ENCODE measurements around the gene TBC1D14. TPM values are rescaled to one million over a fixed set of nuclear protein-coding genes. Genes with fewer than 3 reads are reported as not detected.

TBC1D14 gene
- total RNA-seq, 4 donors from 2014 or later, result 36.0 to 56.2 (median 41.4) TPM

DNA sequence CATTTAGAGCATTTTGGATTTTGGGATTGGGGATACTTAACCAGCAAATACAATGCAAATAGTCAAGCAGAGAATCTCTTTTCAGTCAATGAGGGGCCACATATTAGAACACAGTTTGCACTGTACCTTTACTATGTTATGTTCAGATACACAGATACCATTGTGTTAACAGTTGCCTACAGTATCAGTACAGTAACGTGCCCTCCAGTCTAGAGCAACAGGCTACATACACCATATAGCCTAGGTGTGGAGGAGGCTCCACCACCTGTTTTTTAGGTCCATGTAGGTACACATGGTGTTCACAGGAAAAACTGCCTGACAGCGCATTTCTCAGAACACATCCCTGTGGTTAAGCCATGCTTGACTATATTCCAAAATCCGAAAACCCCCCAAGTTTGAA lies 149.2 kb downstream of the TBC1D14 start:
- DNase-seq (no peak), ATAC-seq (no peak)
- in situ Hi-C loops (cut with MboI; ENCODE audit: low sequenced_read_pairs in 4 of 4), result loop anchor here in 1 of 4 donors (25.0 kb wide), 1 partner anchor 146 kb away; the partner anchor contains the start of gene TBC1D14
- H3K27me3 ChIP-seq, result no peaks in the 10 kb centered on the region
- peaks cover 0 to 76% of the 10 kb centered on the region in 2 donors for H3K36me3 ChIP-seq
- no peaks in the 10 kb centered on the region for H3K4me1 ChIP-seq
- H3K4me3 ChIP-seq, result no peak overlapping the region
- intact Hi-C loops (cut with DNase I; ENCODE audit: low total_unique reads), result no loop called here
- H3K27ac ChIP-seq, result no peak overlapping the region
- H3K9me3 ChIP-seq, result no peaks in the 10 kb centered on the region
- TF ChIP-seq, protein P1, sequence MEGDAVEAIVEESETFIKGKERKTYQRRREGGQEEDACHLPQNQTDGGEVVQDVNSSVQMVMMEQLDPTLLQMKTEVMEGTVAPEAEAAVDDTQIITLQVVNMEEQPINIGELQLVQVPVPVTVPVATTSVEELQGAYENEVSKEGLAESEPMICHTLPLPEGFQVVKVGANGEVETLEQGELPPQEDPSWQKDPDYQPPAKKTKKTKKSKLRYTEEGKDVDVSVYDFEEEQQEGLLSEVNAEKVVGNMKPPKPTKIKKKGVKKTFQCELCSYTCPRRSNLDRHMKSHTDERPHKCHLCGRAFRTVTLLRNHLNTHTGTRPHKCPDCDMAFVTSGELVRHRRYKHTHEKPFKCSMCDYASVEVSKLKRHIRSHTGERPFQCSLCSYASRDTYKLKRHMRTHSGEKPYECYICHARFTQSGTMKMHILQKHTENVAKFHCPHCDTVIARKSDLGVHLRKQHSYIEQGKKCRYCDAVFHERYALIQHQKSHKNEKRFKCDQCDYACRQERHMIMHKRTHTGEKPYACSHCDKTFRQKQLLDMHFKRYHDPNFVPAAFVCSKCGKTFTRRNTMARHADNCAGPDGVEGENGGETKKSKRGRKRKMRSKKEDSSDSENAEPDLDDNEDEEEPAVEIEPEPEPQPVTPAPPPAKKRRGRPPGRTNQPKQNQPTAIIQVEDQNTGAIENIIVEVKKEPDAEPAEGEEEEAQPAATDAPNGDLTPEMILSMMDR (IDR thresholded peaks at IDR 0.05 in 4 of 5, conservative IDR thresholded peaks at IDR 0.05 in 1 of 5), result no peak

DNA sequence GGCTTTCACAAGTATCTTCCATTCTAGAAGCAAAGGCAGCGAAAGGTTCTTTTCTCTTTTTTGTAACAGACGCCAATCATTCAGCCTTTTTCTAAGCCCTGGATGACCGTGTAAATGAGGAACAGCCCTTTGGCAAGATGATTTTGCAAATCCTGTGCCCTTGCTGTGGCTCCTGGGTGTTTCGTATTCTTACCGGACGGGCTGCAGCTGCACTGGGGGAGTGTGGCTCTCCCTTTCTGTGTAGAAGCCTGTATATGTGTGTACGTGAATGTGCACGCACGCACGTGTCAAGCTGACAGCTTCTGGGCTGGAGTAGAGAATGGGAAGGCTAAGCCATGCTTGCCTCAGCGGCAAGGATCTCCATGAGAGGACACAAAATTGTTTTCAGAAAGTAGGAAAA lies 150.0 kb downstream of the TBC1D14 start:
- Histone ChIP-seq H3K4me3 (no peak overlapping the region), H3K27ac (no peak overlapping the region), H3K4me1 (peaks cover under 1 to 1% of the 10 kb centered on the region in 2 donors), H3K36me3 (peaks cover 0 to 74% of the 10 kb centered on the region in 2 donors), H3K27me3 (no peaks in the 10 kb centered on the region), H3K9me3 (no peaks in the 10 kb centered on the region)
- TF ChIP-seq, protein P1 (IDR thresholded peaks at IDR 0.05 in 4 of 5, conservative IDR thresholded peaks at IDR 0.05 in 1 of 5), result no peak
- in situ Hi-C loops (cut with MboI; ENCODE audit: low sequenced_read_pairs in 4 of 4) (loop anchor here in 2 of 4 donors (10.0 to 25.0 kb wide), 2 partner anchors 147 to 345 kb away; partner anchors contain the start of genes BLOC1S4 (in 1 of the 2) and TBC1D14 (in 1 of the 2)), intact Hi-C loops (cut with DNase I; ENCODE audit: low total_unique reads) (no loop called here)
- DNase-seq (no peak), ATAC-seq (no peak)

DNA sequence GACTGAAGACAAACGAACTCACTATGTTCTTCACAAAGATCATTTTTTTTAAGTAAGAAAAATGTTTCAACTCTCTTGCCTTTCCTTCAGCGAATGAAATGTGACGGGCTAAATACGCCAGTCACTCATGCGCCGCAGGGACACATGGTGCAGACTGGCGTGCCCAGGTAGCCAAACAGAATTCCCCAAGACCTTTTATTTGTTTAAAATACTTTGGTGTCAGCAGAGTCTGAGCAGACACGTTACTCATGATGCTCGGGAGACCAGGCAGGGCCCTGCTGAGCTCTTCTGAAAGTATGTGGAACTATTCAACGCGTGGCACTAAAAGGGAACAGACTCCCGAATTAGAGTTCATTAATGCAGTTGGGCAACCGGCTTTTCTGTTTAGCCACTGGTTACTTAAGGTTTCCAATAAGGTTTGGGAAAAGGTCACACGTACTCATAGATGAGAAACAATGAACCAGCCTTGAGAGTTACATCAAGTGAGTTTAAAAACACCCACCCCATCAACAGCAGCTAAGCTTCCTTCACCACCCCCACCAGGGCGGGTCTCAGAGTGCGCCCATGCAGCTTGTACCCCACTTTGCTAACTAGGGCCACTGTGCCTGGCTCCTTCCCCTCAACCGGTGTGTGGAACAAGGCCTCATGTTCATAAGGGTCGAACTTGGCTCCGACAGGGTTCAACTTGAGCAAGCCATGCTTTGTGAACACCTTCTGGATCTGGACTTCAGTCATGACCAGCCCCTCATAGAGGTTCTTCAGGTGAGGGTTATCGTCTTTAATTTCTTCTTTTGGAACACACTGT lies 150.9 kb downstream of the TBC1D14 start:
- Histone ChIP-seq H3K4me3 (no peak overlapping the region), H3K36me3 (peaks cover 0 to 70% of the 10 kb centered on the region in 2 donors), H3K4me1 (peaks cover 3 to 6% of the 10 kb centered on the region in 2 donors), H3K27ac (no peak overlapping the region), H3K27me3 (no peaks in the 10 kb centered on the region), H3K9me3 (no peaks in the 10 kb centered on the region)
- DNase-seq, result no peak
- in situ Hi-C loops (cut with MboI; ENCODE audit: low sequenced_read_pairs in 4 of 4) (loop anchor here in 2 of 4 donors (10.0 to 25.0 kb wide), 2 partner anchors 148 to 346 kb away; partner anchors contain the start of genes BLOC1S4 (in 1 of the 2) and TBC1D14 (in 1 of the 2)), intact Hi-C loops (cut with DNase I; ENCODE audit: low total_unique reads) (no loop called here)
- no peak for TF ChIP-seq POLR2A (IDR thresholded peaks at IDR 0.05)
- TF ChIP-seq, protein P1 (IDR thresholded peaks at IDR 0.05 in 4 of 5, conservative IDR thresholded peaks at IDR 0.05 in 1 of 5), result no peak
- no peak for ATAC-seq

DNA sequence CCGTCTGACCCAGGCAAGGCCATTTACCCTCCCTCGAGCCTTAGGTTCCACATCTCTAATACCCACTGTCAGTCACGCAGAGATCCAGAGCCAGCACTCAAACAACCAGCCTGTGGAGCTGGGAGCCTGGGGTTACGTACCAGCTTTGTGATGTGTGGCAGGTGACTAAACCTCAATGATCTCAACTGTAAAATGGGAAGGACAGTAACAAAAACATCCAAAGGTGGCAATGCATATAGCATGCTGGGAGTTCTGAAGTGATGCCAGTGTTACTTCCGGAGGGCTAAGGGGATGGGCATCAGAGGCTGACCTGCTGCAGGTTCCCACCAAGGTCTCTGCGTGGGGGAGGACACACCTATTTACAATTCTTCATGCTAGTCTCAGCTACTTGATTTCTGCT lies 152.2 kb downstream of the TBC1D14 start:
- Histone ChIP-seq H3K36me3 (peaks cover 0 to 57% of the 10 kb centered on the region in 2 donors), H3K27me3 (no peaks in the 10 kb centered on the region), H3K27ac (no peak overlapping the region), H3K9me3 (no peaks in the 10 kb centered on the region), H3K4me1 (peaks cover 11 to 15% of the 10 kb centered on the region in 2 donors), H3K4me3 (no peak overlapping the region)
- in situ Hi-C loops (cut with MboI; ENCODE audit: low sequenced_read_pairs in 4 of 4) (loop anchor here in 2 of 4 donors (10.0 to 25.0 kb wide), 2 partner anchors 150 to 347 kb away; partner anchors contain the start of genes BLOC1S4 (in 1 of the 2) and TBC1D14 (in 1 of the 2)), intact Hi-C loops (cut with DNase I; ENCODE audit: low total_unique reads) (no loop called here)
- ATAC-seq (no peak), DNase-seq (no peak)
- TF ChIP-seq, protein P1 (IDR thresholded peaks at IDR 0.05 in 4 of 5, conservative IDR thresholded peaks at IDR 0.05 in 1 of 5), result no peak
- TF ChIP-seq POLR2A (IDR thresholded peaks at IDR 0.05), result no peak

All from gastrocnemius medialis (tissue), 4 donors.